MV-4-11 (cell line): ENCODE results near the gene LYZL6.

Experiments used
- DNase-seq: peaks from one replicate; lab custom pipeline; 2025; lab: John Stamatoyannopoulos, UW

LYZL6 gene

GRCh38 chr17:35943537-35943936 lies at the start of gene LYZL6:
Gene LYZL6, minus strand, starts transcription at chr17:35943713. Its CDS starts 4,357 bp downstream, at chr17:35939356.
- DNase-seq: no peak

- DNase-seq: no peak
These were observed 47.6 kb upstream of the LYZL6 start for GRCh38 chr17:35991075-35991474.

- DNase-seq: no peak
These were observed 44.7 kb upstream of the LYZL6 start for GRCh38 chr17:35988164-35988563.

GRCh38 chr17:35986643-35987042 lies 43.1 kb upstream of the LYZL6 start, which contains the start of gene CCL14:
Gene CCL14, minus strand, starts transcription at chr17:35986729. Its CDS starts 80 bp downstream, at chr17:35986649.
- no peak for DNase-seq

- DNase-seq: no peak
These were observed 40.6 kb upstream of the LYZL6 start for GRCh38 chr17:35984140-35984539.

GRCh38 chr17:35982409-35983191 lies 39.1 kb upstream of the LYZL6 start:
- DNase-seq: no peak

- DNase-seq: no peak
These were observed 38.4 kb upstream of the LYZL6 start for GRCh38 chr17:35981908-35982330.

GRCh38 chr17:35981246-35981645 lies 37.7 kb upstream of the LYZL6 start, which contains the start of gene CCL16:
Gene CCL16, minus strand, starts transcription at chr17:35981497. Its CDS starts 77 bp downstream, at chr17:35981420.
- no peak for DNase-seq

GRCh38 chr17:35978346-35978745 lies 34.8 kb upstream of the LYZL6 start:
- DNase-seq: no peak

- no peak for DNase-seq
These were observed 34.0 kb upstream of the LYZL6 start for GRCh38 chr17:35977509-35977908.

GRCh38 chr17:35973333-35974260 lies 30.1 kb upstream of the LYZL6 start:
- peak; percentile 28 for DNase-seq

- no peak for DNase-seq
These were observed 29.4 kb upstream of the LYZL6 start for GRCh38 chr17:35972945-35973332.

GRCh38 chr17:35972535-35972934 lies 29.0 kb upstream of the LYZL6 start:
- DNase-seq: no peak

- no peak for DNase-seq
These were observed 28.6 kb upstream of the LYZL6 start for GRCh38 chr17:35972066-35972465.

GRCh38 chr17:35969558-35970380 lies 26.3 kb upstream of the LYZL6 start:
- peak; percentile 76 for DNase-seq

- DNase-seq: peak; percentile 66
These were observed 25.1 kb upstream of the LYZL6 start for GRCh38 chr17:35968520-35969054.

GRCh38 chr17:35965272-35965671 lies 21.8 kb upstream of the LYZL6 start:
- no peak for DNase-seq

- DNase-seq: no peak
These were observed 20.1 kb upstream of the LYZL6 start for GRCh38 chr17:35963663-35964062.

- no peak for DNase-seq
These were observed 10.2 kb upstream of the LYZL6 start for GRCh38 chr17:35953720-35954119.

- DNase-seq: no peak
These were observed 5.9 kb upstream of the LYZL6 start for GRCh38 chr17:35949401-35949800.

GRCh38 chr17:35948092-35948491 lies 4.6 kb upstream of the LYZL6 start:
- DNase-seq: no peak
